ENCODE measurements around the gene MRPL2. TPM values are rescaled to one million over a fixed set of nuclear protein-coding genes. Genes with fewer than 3 reads are reported as not detected.

The MRPL2 gene
- polyA plus RNA-seq, 1 donor from 2014 or later: 22.5 TPM

- H3K27ac ChIP-seq (ENCODE audit: low read length): no peak overlapping the region
- no peak overlapping the region for H3K4me2 ChIP-seq (ENCODE audit: low read length)
- H3K27me3 ChIP-seq (ENCODE audit: insufficient read depth, low read depth, low read length): no peaks in the 10 kb centered on the region
- H3K36me3 ChIP-seq (ENCODE audit: insufficient read depth, low read length): no peaks in the 10 kb centered on the region
- no peaks in the 10 kb centered on the region for H3K9me3 ChIP-seq (ENCODE audit: low read length)
- no peak overlapping the region for H3K9ac ChIP-seq (ENCODE audit: low read length)
- no peaks in the 10 kb centered on the region for H3K79me2 ChIP-seq (replicated peaks; ENCODE audit: insufficient read depth, low read length)
- H3F3A ChIP-seq (ENCODE audit: insufficient read depth, low read length, poor library complexity, severe bottlenecking): no peaks in the 10 kb centered on the region
- no peaks in the 10 kb centered on the region for H3K9me2 ChIP-seq (ENCODE audit: insufficient read depth, low read length)
- no peak overlapping the region for H2AFZ ChIP-seq (ENCODE audit: low read depth, low read length)
- TF ChIP-seq EZH2 (IDR thresholded peaks at IDR 0.05; ENCODE audit: borderline replicate concordance, insufficient read depth, low read length, poor library complexity, severe bottlenecking) (no peak), CTCF (IDR thresholded peaks at IDR 0.05; ENCODE audit: poor library complexity, severe bottlenecking) (no peak), POLR2AphosphoS5 (IDR thresholded peaks at IDR 0.05) (no peak), TAF1 (IDR thresholded peaks at IDR 0.05; ENCODE audit: low read depth) (no peak), SMC3 (conservative IDR thresholded peaks at IDR 0.05; ENCODE audit: poor library complexity) (no peak), REST (IDR thresholded peaks at IDR 0.05; ENCODE audit: borderline replicate concordance) (no peak), EP300 (conservative IDR thresholded peaks at IDR 0.05; ENCODE audit: poor library complexity, severe bottlenecking) (no peak), RAD21 (conservative IDR thresholded peaks at IDR 0.05) (no peak), MXI1 (conservative IDR thresholded peaks at IDR 0.05; ENCODE audit: poor library complexity, severe bottlenecking) (no peak)
- no peaks in the 10 kb centered on the region for H4K20me1 ChIP-seq (ENCODE audit: insufficient read depth)
- H3K4me3 ChIP-seq (ENCODE audit: low read length): no peak overlapping the region
These were observed 21.5 kb downstream of the MRPL2 start for GRCh38 chr6:43037706-43038105.

GRCh38 chr6:43037197-43037596, 22.0 kb downstream of the MRPL2 start:
- no peak for TF ChIP-seq SMC3 (conservative IDR thresholded peaks at IDR 0.05; ENCODE audit: poor library complexity)
- no peak for TF ChIP-seq MXI1 (conservative IDR thresholded peaks at IDR 0.05; ENCODE audit: poor library complexity, severe bottlenecking)
- no peak for TF ChIP-seq POLR2AphosphoS5 (IDR thresholded peaks at IDR 0.05)
- TF ChIP-seq TAF1 (IDR thresholded peaks at IDR 0.05; ENCODE audit: low read depth): no peak
- TF ChIP-seq RAD21 (conservative IDR thresholded peaks at IDR 0.05): no peak
- TF ChIP-seq REST (IDR thresholded peaks at IDR 0.05; ENCODE audit: borderline replicate concordance): no peak
- TF ChIP-seq CTCF (IDR thresholded peaks at IDR 0.05; ENCODE audit: poor library complexity, severe bottlenecking): no peak
- no peak for TF ChIP-seq EP300 (conservative IDR thresholded peaks at IDR 0.05; ENCODE audit: poor library complexity, severe bottlenecking)
- no peak for TF ChIP-seq EZH2 (IDR thresholded peaks at IDR 0.05; ENCODE audit: borderline replicate concordance, insufficient read depth, low read length, poor library complexity, severe bottlenecking)
- Histone ChIP-seq H3K9me2 (ENCODE audit: insufficient read depth, low read length) (no peaks in the 10 kb centered on the region), H3K9me3 (ENCODE audit: low read length) (no peaks in the 10 kb centered on the region), H3K4me3 (ENCODE audit: low read length) (no peak overlapping the region), H2AFZ (ENCODE audit: low read depth, low read length) (no peak overlapping the region), H3K9ac (ENCODE audit: low read length) (no peak overlapping the region), H3K27me3 (ENCODE audit: insufficient read depth, low read depth, low read length) (no peaks in the 10 kb centered on the region), H4K20me1 (ENCODE audit: insufficient read depth) (no peaks in the 10 kb centered on the region), H3K36me3 (ENCODE audit: insufficient read depth, low read length) (no peaks in the 10 kb centered on the region), H3K27ac (ENCODE audit: low read length) (no peak overlapping the region), H3F3A (ENCODE audit: insufficient read depth, low read length, poor library complexity, severe bottlenecking) (no peaks in the 10 kb centered on the region), H3K4me2 (ENCODE audit: low read length) (no peak overlapping the region), H3K79me2 (replicated peaks; ENCODE audit: insufficient read depth, low read length) (no peaks in the 10 kb centered on the region)
